ENCODE results near the gene TMEM200A. TPM values are rescaled to one million over a fixed set of nuclear protein-coding genes. Genes with fewer than 3 reads are reported as not detected.

The TMEM200A gene
- total RNA-seq, 1 experiment from 2014 or later, result not detected

- DNase-seq (ENCODE audit: extremely low read depth, low read depth), result no peak
These were observed 55.1 kb downstream of the TMEM200A start for GRCh38 chr6:130420911-130421310.

- DNase-seq (ENCODE audit: extremely low read depth, low read depth), result no peak
These were observed 55.8 kb downstream of the TMEM200A start for GRCh38 chr6:130421585-130421984.

- DNase-seq (ENCODE audit: extremely low read depth, low read depth), result no peak
These were observed 57.2 kb downstream of the TMEM200A start for GRCh38 chr6:130423044-130423443.

GRCh38 chr6:130424710-130425109 lies 58.9 kb downstream of the TMEM200A start:
- no peak for DNase-seq (ENCODE audit: extremely low read depth, low read depth)

- no peak for DNase-seq (ENCODE audit: extremely low read depth, low read depth)
These were observed 59.7 kb downstream of the TMEM200A start for GRCh38 chr6:130425537-130425936.

GRCh38 chr6:130426066-130426721 lies 60.4 kb downstream of the TMEM200A start:
- DNase-seq (ENCODE audit: extremely low read depth, low read depth), result no peak

- DNase-seq (ENCODE audit: extremely low read depth, low read depth), result no peak
These were observed 65.6 kb downstream of the TMEM200A start for GRCh38 chr6:130431346-130431852.

- no peak for DNase-seq (ENCODE audit: extremely low read depth, low read depth)
These were observed 67.0 kb downstream of the TMEM200A start for GRCh38 chr6:130432838-130433237.

- no peak for DNase-seq (ENCODE audit: extremely low read depth, low read depth)
These were observed 68.5 kb downstream of the TMEM200A start for GRCh38 chr6:130434174-130434873.

GRCh38 chr6:130435181-130435580 lies 69.4 kb downstream of the TMEM200A start:
- DNase-seq (ENCODE audit: extremely low read depth, low read depth), result no peak

GRCh38 chr6:130437961-130438360 lies 72.1 kb downstream of the TMEM200A start:
- DNase-seq (ENCODE audit: extremely low read depth, low read depth), result no peak

GRCh38 chr6:130447374-130447773 lies 81.6 kb downstream of the TMEM200A start:
- no peak for DNase-seq (ENCODE audit: extremely low read depth, low read depth)

- no peak for DNase-seq (ENCODE audit: extremely low read depth, low read depth)
These were observed 86.5 kb downstream of the TMEM200A start for GRCh38 chr6:130452336-130452735.

- DNase-seq (ENCODE audit: extremely low read depth, low read depth), result no peak
These were observed 87.4 kb downstream of the TMEM200A start for GRCh38 chr6:130453230-130453629.

- no peak for DNase-seq (ENCODE audit: extremely low read depth, low read depth)
These were observed 91.8 kb downstream of the TMEM200A start for GRCh38 chr6:130457605-130458004.

GRCh38 chr6:130459316-130459715 lies 93.5 kb downstream of the TMEM200A start:
- no peak for DNase-seq (ENCODE audit: extremely low read depth, low read depth)

- no peak for DNase-seq (ENCODE audit: extremely low read depth, low read depth)
These were observed 95.1 kb downstream of the TMEM200A start for GRCh38 chr6:130460934-130461333.

- DNase-seq (ENCODE audit: extremely low read depth, low read depth), result no peak
These were observed 100.4 kb downstream of the TMEM200A start for GRCh38 chr6:130466052-130466747.

- no peak for DNase-seq (ENCODE audit: extremely low read depth, low read depth)
These were observed 100.9 kb downstream of the TMEM200A start for GRCh38 chr6:130466748-130467061.

- DNase-seq (ENCODE audit: extremely low read depth, low read depth), result no peak
These were observed 101.6 kb downstream of the TMEM200A start for GRCh38 chr6:130467146-130468050.

- no peak for DNase-seq (ENCODE audit: extremely low read depth, low read depth)
These were observed 104.9 kb downstream of the TMEM200A start for GRCh38 chr6:130470766-130471165.

Data from NCI-H460 (cell line).